Testis (tissue), 3 donors: ENCODE results near the gene OTOF. TPM values are rescaled to one million over a fixed set of nuclear protein-coding genes. Genes with fewer than 3 reads are reported as not detected.

Experiments used
- DNase-seq: peaks from one replicate; pipeline ENCODE4 v3.0.0-alpha.2; 2019
- H3K27ac ChIP-seq, 2 donors: fragments of 200-600 bp; sonication (generic); one replicate each; pipeline ENCODE4 v1.5.1; 2019
- H3K27me3 ChIP-seq: fragments of 200-600 bp; sonication (generic); one replicate; pipeline ENCODE4 v1.5.1; 2019
- H3K36me3 ChIP-seq: fragments of 200-600 bp; sonication (generic); one replicate; pipeline ENCODE4 v1.5.1; 2017; ENCODE audit warnings: low read depth; ENCODE audit errors: missing control alignments
- H3K4me1 ChIP-seq: fragments of 200-600 bp; sonication (generic); one replicate; pipeline ENCODE4 v1.5.1; 2019
- H3K4me3 ChIP-seq, 2 donors: fragments of 200-600 bp; sonication (generic); one replicate each; pipeline ENCODE4 v1.5.1; 2017 to 2019
- H3K9me3 ChIP-seq: fragments of 200-600 bp; sonication (generic); one replicate; pipeline ENCODE4 v1.5.1; 2017
- POLR2A ChIP-seq: fragments of 450-650 bp; IDR thresholded peaks from one replicate; pipeline ENCODE4 v1.6.1; 2017; ENCODE audit warnings: antibody characterized with exemption, mild to moderate bottlenecking, moderate library complexity
- WGBS, 2 donors: methylation state at CpG; one replicate each; pipeline ENCODE4 v1.1.5; 2018; 5-methylcytosine and 5-hydroxymethylcytosine counted together
- intact Hi-C: fragments of 100-400 bp; cut with DNase I; formaldehyde crosslinking; loops from one replicate; pipeline ENCODE4 v1.15.1; 2023; ENCODE audit warnings: low total_unique reads
- polyA plus RNA-seq: library from polyadenylated mRNA; stranded (reverse); fragments of 350-450 nt; fragmentation: Illumina TruSeq; extraction: RNeasy Lipid Tissue Mini Kit (QIAGEN cat#74804); gene quantifications from one replicate; pipeline ENCODE4 v1.2.3, GENCODE V29; 2014; ENCODE audit warnings: low read depth, low replicate concordance; ENCODE audit not compliant: insufficient read depth
- total RNA-seq, 2 donors: library from RNA; depleted of rRNA; stranded (reverse); fragments of >200 nt; gene quantifications; one replicate each; pipeline ENCODE4 v1.2.3, GENCODE V29; 2016
- TF ChIP-seq, protein P1 (sequence below), 3 experiments: fragments of 450-650 bp in 2 of 3; fragments of 200-600 bp in 1 of 3; sonication (generic) in 1 of 3; IDR thresholded peaks; one replicate each; pipeline ENCODE4 v1.5.1; 2016 to 2019; ENCODE audit warnings: antibody characterized with exemption in 3 of 3, mild to moderate bottlenecking in 2 of 3, moderate library complexity in 1 of 3

OTOF gene
- total and polyA plus RNA-seq, 3 donors from 2014 or later, result 1.6 to 2.2 (median 1.7) TPM

DNA sequence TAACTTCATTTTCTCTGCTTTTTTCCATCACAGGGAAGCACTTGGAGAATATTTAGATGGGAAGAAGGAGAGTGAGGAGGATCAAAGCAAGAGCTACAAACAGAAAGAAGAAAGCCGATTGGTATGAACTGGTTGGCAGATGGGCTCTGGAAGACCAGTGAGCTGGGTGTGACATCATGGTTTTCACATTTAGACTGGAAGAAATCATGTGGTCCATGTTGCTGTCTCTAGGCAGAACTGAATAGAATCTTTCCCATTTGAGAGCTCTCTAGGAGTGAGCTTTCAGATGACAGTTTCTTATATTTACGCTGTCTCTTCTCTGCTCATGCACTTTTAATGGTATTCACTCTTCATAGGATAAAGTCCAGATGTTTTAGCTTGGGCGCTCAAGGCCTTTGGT, 63.6 kb downstream of the OTOF start:
- Histone ChIP-seq H3K9me3 (no peaks in the 10 kb centered on the region), H3K27ac (no peak overlapping the region), H3K36me3 (no peaks in the 10 kb centered on the region), H3K4me1 (no peaks in the 10 kb centered on the region), H3K27me3 (no peaks in the 10 kb centered on the region), H3K4me3 (no peak overlapping the region)
- intact Hi-C loops, result no loop called here
- 89 to 94% methylated on average over 3 of the region's 3 CpGs for WGBS, 2 donors
- no peak for DNase-seq
- TF ChIP-seq POLR2A, result no peak
- TF ChIP-seq, protein P1, sequence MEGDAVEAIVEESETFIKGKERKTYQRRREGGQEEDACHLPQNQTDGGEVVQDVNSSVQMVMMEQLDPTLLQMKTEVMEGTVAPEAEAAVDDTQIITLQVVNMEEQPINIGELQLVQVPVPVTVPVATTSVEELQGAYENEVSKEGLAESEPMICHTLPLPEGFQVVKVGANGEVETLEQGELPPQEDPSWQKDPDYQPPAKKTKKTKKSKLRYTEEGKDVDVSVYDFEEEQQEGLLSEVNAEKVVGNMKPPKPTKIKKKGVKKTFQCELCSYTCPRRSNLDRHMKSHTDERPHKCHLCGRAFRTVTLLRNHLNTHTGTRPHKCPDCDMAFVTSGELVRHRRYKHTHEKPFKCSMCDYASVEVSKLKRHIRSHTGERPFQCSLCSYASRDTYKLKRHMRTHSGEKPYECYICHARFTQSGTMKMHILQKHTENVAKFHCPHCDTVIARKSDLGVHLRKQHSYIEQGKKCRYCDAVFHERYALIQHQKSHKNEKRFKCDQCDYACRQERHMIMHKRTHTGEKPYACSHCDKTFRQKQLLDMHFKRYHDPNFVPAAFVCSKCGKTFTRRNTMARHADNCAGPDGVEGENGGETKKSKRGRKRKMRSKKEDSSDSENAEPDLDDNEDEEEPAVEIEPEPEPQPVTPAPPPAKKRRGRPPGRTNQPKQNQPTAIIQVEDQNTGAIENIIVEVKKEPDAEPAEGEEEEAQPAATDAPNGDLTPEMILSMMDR (IDR thresholded peaks at IDR 0.05), result no peak

- H3K4me1 ChIP-seq, result no peaks in the 10 kb centered on the region
- peak overlapping the region; percentile 18 for H3K4me3 ChIP-seq
- TF ChIP-seq, protein P1 (IDR thresholded peaks at IDR 0.05), result no peak
- no peak for TF ChIP-seq POLR2A
- 48 to 49% methylated on average over 10 of the region's 10 CpGs for whole genome bisulfite sequencing, 2 donors
- no peaks in the 10 kb centered on the region for H3K36me3 ChIP-seq
- H3K9me3 ChIP-seq, result no peaks in the 10 kb centered on the region
- DNase-seq, result no peak
- intact Hi-C loops, result no loop called here
- no peak overlapping the region for H3K27ac ChIP-seq
- no peaks in the 10 kb centered on the region for H3K27me3 ChIP-seq
Measured at GRCh38 chr2:26412091-26412673, 65.7 kb downstream of the OTOF start.

DNA sequence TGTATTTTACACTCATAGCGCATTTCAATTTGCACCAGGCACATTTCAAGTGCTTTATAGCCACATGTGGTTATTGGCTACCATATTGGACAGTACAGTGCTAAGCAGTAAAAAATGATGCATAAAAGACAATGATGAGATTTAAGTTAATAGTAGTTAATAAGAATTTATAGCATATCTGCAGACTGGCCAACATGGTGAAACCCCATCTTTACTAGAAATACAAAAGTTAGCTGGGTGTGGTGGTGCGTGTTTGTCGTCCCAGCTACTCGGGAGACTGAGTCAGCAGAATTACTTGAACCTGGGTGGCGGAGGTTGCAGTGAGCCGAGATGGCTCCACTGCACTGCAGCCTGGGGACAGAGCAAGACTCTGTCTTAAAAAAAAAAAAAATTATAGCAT, 66.5 kb downstream of the OTOF start:
- Histone ChIP-seq H3K27me3 (no peaks in the 10 kb centered on the region), H3K4me3 (no peak overlapping the region), H3K36me3 (no peaks in the 10 kb centered on the region), H3K9me3 (no peaks in the 10 kb centered on the region), H3K4me1 (no peaks in the 10 kb centered on the region), H3K27ac (no peak overlapping the region)
- TF ChIP-seq, protein P1 (IDR thresholded peaks at IDR 0.05), result no peak
- no peak for TF ChIP-seq POLR2A
- 73 to 88% methylated on average over 6 of the region's 6 CpGs for WGBS, 2 donors
- no peak for DNase-seq
- intact Hi-C loops, result no loop called here

- intact Hi-C loops, result no loop called here
- DNase-seq, result no peak
- Histone ChIP-seq H3K4me1 (no peaks in the 10 kb centered on the region), H3K36me3 (no peaks in the 10 kb centered on the region), H3K4me3 (no peak overlapping the region), H3K9me3 (no peaks in the 10 kb centered on the region), H3K27ac (no peak overlapping the region), H3K27me3 (no peaks in the 10 kb centered on the region)
- TF ChIP-seq, protein P1 (IDR thresholded peaks at IDR 0.05), result no peak
- TF ChIP-seq POLR2A, result no peak
- 89 to 93% methylated on average over 2 of the region's 2 CpGs for WGBS, 2 donors
Measured at GRCh38 chr2:26410764-26411243, 67.1 kb downstream of the OTOF start.

DNA sequence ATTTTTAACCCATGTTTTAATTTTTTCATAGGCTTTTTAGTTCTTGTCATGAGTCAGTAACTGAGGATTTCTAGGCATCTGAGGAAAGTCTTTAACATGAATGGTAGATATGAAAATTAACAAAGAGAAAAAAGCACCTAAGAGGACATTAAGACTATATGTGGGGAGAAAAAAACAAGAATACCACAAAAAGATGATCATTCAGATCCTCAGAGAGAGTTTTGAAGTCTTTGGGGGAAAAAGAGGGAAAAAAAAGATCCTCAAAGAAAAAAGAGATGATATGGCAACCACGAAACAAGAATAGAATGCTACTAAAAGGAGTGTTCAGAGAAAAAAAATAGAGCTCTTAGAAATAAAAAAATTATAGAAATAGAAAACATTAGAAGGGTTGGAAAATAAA, 68.1 kb downstream of the OTOF start:
- H3K27ac ChIP-seq, result no peak overlapping the region
- H3K4me1 ChIP-seq, result no peaks in the 10 kb centered on the region
- H3K36me3 ChIP-seq, result no peaks in the 10 kb centered on the region
- DNase-seq, result no peak
- intact Hi-C loops, result no loop called here
- H3K9me3 ChIP-seq, result no peaks in the 10 kb centered on the region
- no peak overlapping the region for H3K4me3 ChIP-seq
- no peaks in the 10 kb centered on the region for H3K27me3 ChIP-seq
- 96 to 100% methylated on average over 1 of the region's 1 CpG for WGBS, 2 donors
- TF ChIP-seq POLR2A, result no peak
- TF ChIP-seq, protein P1 (IDR thresholded peaks at IDR 0.05), result no peak
